SU-DHL-6 (cell line): Measurements from ENCODE around the gene UBE3B.

Source experiments
- H2AFZ ChIP-seq: fragments of 200-600 bp; sonication (generic); 2 replicates; pipeline ENCODE4 v1.6.1; 2014; ENCODE audit warnings: low read depth, mild to moderate bottlenecking, moderate library complexity, mixed read lengths, antibody characterized with exemption, low read length; ENCODE audit not compliant: severe bottlenecking
- H3F3A ChIP-seq: fragments of 200-600 bp; shearing (Covaris generic); 2 replicates; pipeline ENCODE4 v1.6.0; 2016; ENCODE audit warnings: antibody characterized with exemption, mild to moderate bottlenecking; ENCODE audit not compliant: insufficient read depth
- H3K27ac ChIP-seq: fragments of 200-600 bp; sonication (generic); 2 replicates; pipeline ENCODE4 v1.5.1; 2016; ENCODE audit warnings: low read depth, mild to moderate bottlenecking, low read length, moderate library complexity, mixed read lengths
- H3K27me3 ChIP-seq: fragments of 200-600 bp; sonication (generic), shearing (Covaris generic); 2 replicates; pipeline ENCODE4 v1.6.0; 2014; ENCODE audit warnings: mild to moderate bottlenecking, low read length
- H3K36me3 ChIP-seq: fragments of 200-600 bp; sonication (generic); 2 replicates; pipeline ENCODE4 v1.6.1; 2014; ENCODE audit warnings: mild to moderate bottlenecking, low read length, mixed read lengths
- H3K4me2 ChIP-seq: fragments of 300-600, 200-600 bp; shearing (Covaris generic), sonication (generic); 2 replicates; pipeline ENCODE4 v1.6.0; 2014; ENCODE audit warnings: low read length, low read depth, mild to moderate bottlenecking; ENCODE audit not compliant: poor library complexity, severe bottlenecking
- H3K4me3 ChIP-seq: fragments of 200-600 bp; sonication (generic); 2 replicates; pipeline ENCODE4 v1.5.1; 2014; ENCODE audit warnings: antibody characterized with exemption, low read length, mild to moderate bottlenecking, mixed read lengths; ENCODE audit not compliant: insufficient read depth, poor library complexity, severe bottlenecking
- H3K79me2 ChIP-seq: fragments of 200-600 bp; sonication (generic); 2 replicates; pipeline ENCODE4 v1.6.1; 2014; ENCODE audit warnings: mild to moderate bottlenecking, low read length, moderate library complexity; ENCODE audit not compliant: insufficient read depth
- H3K9ac ChIP-seq: fragments of 200-600 bp; sonication (generic); 2 replicates; pipeline ENCODE4 v1.7.0; 2014; ENCODE audit warnings: mild to moderate bottlenecking, low read length
- H3K9me2 ChIP-seq: fragments of 200-600 bp; sonication (generic); replicated peaks from 2 replicates; pipeline ENCODE4 v1.6.1; 2014; ENCODE audit warnings: low read length; ENCODE audit not compliant: insufficient read depth
- H3K9me3 ChIP-seq: fragments of 200-600 bp; sonication (generic); 2 replicates; pipeline ENCODE4 v1.6.1; 2014; ENCODE audit warnings: low read length, mixed read lengths; ENCODE audit not compliant: insufficient read depth
- H4K20me1 ChIP-seq: fragments of 200-600 bp; sonication (generic); 2 replicates; pipeline ENCODE4 v1.6.1; 2014; ENCODE audit warnings: low read depth, mild to moderate bottlenecking, antibody characterized with exemption, low read length, moderate library complexity, mixed read lengths
- CTCF ChIP-seq: fragments of 200-600 bp; sonication (generic); IDR thresholded peaks from one replicate; pipeline ENCODE4 v1.5.1; 2017; ENCODE audit warnings: antibody characterized with exemption, mild to moderate bottlenecking, low read length, moderate library complexity; ENCODE audit not compliant: insufficient read depth, poor library complexity, severe bottlenecking
- EZH2phosphoT487 ChIP-seq: fragments of 200-600 bp; sonication (generic), shearing (Covaris generic); conservative IDR thresholded peaks from 2 replicates; pipeline ENCODE4 v1.6.1; 2018; ENCODE audit warnings: mild to moderate bottlenecking, antibody characterized with exemption, low read length, moderate library complexity, mixed read lengths

UBE3B gene

DNA sequence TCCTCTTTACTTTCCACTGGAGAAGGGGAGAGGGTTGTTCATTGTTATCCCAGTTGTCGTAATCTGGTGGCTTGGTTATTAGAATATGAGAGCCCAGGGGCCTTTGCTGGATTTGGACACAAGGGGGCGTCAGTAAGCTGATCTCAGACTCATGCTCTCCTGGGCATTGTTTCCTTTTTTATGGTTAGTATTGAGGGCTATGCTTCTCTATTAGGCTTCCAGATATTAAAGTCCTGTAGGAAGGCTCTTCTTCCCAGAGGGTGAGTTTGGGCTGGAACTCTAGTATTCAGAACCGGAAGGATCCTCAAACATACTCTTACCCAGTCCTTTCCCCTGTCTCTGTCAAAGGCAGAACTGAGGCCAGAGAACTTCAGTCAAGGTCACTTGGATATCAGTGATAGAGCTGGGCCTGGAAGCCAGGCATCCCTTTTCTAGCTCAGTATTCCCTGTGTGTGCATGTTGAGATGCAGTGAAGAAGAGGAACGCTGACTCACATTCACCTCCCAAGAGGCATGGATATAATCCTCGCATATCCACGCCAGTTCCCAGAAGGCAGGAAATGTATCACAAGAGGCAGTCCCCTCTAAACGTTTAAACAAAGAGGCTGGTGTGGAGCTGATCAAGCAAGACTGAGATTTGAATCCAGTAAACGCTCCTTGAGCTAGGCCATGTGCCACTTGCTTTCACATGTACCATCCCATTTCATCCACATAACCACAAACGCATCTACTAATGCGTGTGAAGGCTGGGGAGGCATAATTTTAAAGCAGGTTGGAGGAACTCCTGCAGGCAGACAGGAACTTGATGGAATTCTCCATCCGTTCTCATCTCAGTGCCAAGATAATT is 41.6 kb downstream of the UBE3B start:
- Histone ChIP-seq H3K27ac (no peak overlapping the region), H3K27me3 (no peaks in the 10 kb centered on the region), H2AFZ (no peak overlapping the region)

GRCh38 chr12:109519787-109520186 is 42.4 kb downstream of the UBE3B start:
- no peak overlapping the region for H2AFZ ChIP-seq
- no peak overlapping the region for H3K9ac ChIP-seq
- no peak overlapping the region for H3K4me2 ChIP-seq
- no peaks in the 10 kb centered on the region for H3K9me2 ChIP-seq
- no peaks in the 10 kb centered on the region for H3K36me3 ChIP-seq
- no peak overlapping the region for H3K4me3 ChIP-seq
- H3K79me2 ChIP-seq, result no peaks in the 10 kb centered on the region
- H3F3A ChIP-seq, result no peaks in the 10 kb centered on the region
- TF ChIP-seq EZH2phosphoT487, result no peak
- no peak for TF ChIP-seq CTCF
- H3K9me3 ChIP-seq, result no peaks in the 10 kb centered on the region
- no peaks in the 10 kb centered on the region for H3K27me3 ChIP-seq
- H3K27ac ChIP-seq, result no peak overlapping the region
- H4K20me1 ChIP-seq, result no peaks in the 10 kb centered on the region

More for the DNA sequence above, 41.6 kb downstream of the UBE3B start:
- H4K20me1 ChIP-seq, result no peaks in the 10 kb centered on the region
- no peak overlapping the region for H3K9ac ChIP-seq
- no peak for TF ChIP-seq EZH2phosphoT487
- TF ChIP-seq CTCF, result peak; percentile 87
- no peaks in the 10 kb centered on the region for H3F3A ChIP-seq
- no peaks in the 10 kb centered on the region for H3K36me3 ChIP-seq
- H3K9me2 ChIP-seq, result no peaks in the 10 kb centered on the region
- no peaks in the 10 kb centered on the region for H3K9me3 ChIP-seq
- no peak overlapping the region for H3K4me2 ChIP-seq
- H3K79me2 ChIP-seq, result no peaks in the 10 kb centered on the region
- H3K4me3 ChIP-seq, result no peak overlapping the region

- Histone ChIP-seq H2AFZ (no peak overlapping the region), H3K9ac (no peak overlapping the region), H3K9me2 (no peaks in the 10 kb centered on the region), H3F3A (no peaks in the 10 kb centered on the region), H3K79me2 (no peaks in the 10 kb centered on the region), H3K9me3 (no peaks in the 10 kb centered on the region), H4K20me1 (no peaks in the 10 kb centered on the region), H3K4me2 (no peak overlapping the region), H3K36me3 (no peaks in the 10 kb centered on the region), H3K4me3 (no peak overlapping the region), H3K27ac (no peak overlapping the region), H3K27me3 (no peaks in the 10 kb centered on the region)
- TF ChIP-seq EZH2phosphoT487 (no peak), CTCF (no peak)
Observed at GRCh38 chr12:109521831-109522230, 44.4 kb downstream of the UBE3B start.
